ENCODE results near the gene PSRC1.

DNA sequence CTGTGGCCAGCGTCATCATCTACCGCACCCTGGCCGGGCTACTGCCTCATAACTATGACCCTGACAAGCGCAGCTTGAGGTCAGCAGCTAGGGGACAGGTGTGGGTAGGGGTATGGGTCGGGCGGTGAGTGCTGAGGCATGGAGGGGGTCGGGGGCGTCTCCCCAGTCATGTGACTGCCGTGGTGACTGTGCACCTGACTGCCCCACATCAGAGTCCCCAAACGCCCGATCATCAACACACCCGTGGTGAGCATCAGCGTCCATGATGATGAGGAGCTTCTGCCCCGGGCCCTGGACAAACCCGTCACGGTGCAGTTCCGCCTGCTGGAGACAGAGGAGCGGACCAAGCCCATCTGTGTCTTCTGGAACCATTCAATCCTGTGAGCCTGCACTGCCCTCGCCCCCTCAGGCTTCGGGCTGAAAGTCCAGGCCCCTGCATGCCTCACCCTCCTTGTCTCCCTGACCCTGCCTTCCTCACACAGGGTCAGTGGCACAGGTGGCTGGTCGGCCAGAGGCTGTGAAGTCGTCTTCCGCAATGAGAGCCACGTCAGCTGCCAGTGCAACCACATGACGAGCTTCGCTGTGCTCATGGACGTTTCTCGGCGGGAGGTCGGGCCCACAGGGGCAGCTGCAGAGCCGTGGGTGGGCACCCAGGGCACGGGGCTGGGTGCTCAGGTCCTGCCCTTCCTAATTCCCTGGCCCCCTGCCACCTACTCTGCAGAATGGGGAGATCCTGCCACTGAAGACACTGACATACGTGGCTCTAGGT, 13.5 kb downstream of the PSRC1 start:
- TF ChIP-seq EZH2 (IDR thresholded peaks at IDR 0.05; ENCODE audit: low read depth, low read length, severe bottlenecking) = no peak
- no peak for TF ChIP-seq SIN3A (conservative IDR thresholded peaks at IDR 0.05 in 1 of 2, IDR thresholded peaks at IDR 0.05 in 1 of 2; ENCODE audit: low read depth in 1 of 2, low read length in 2 of 2)
- no peak for TF ChIP-seq HDAC6 (IDR thresholded peaks at IDR 0.05; ENCODE audit: low read depth, low read length)
- TF ChIP-seq POLR2A (IDR thresholded peaks at IDR 0.05; ENCODE audit: control extremely low read depth in 1 of 2, low read depth in 2 of 2, low read length in 2 of 2) = no peak
- TF ChIP-seq CHD7 (IDR thresholded peaks at IDR 0.05; ENCODE audit: insufficient replicate concordance, low read length) = no peak
- TF ChIP-seq SP2 (IDR thresholded peaks at IDR 0.05; ENCODE audit: low read length) = no peak
- no peak for TF ChIP-seq TEAD4 (IDR thresholded peaks at IDR 0.05; ENCODE audit: low read depth, low read length)
- TF ChIP-seq MAX (IDR thresholded peaks at IDR 0.05) = no peak
- TF ChIP-seq HDAC2 (IDR thresholded peaks at IDR 0.05; ENCODE audit: borderline replicate concordance in 1 of 2, low read depth in 2 of 2, low read length in 2 of 2) = no peak
- TF ChIP-seq ATF2 (IDR thresholded peaks at IDR 0.05; ENCODE audit: low read length) = no peak
